ENCODE measurements around the gene CHPT1.

The CHPT1 gene

GRCh38 chr12:101746196-101746595 lies 48.8 kb downstream of the CHPT1 start:
- H3K27me3 ChIP-seq (ENCODE audit: insufficient read depth, low read length, poor library complexity, severe bottlenecking) = no peaks in the 10 kb centered on the region
- H3K36me3 ChIP-seq (ENCODE audit: insufficient read depth, low read length) = peaks cover 74% of the 10 kb centered on the region; the same call in 1 of the 2 replicates
- no peak overlapping the region for H3K4me3 ChIP-seq (ENCODE audit: low read length, poor library complexity, severe bottlenecking)
- no peak overlapping the region for H3K4me2 ChIP-seq (ENCODE audit: low read depth, low read length, poor library complexity, severe bottlenecking)
- H3F3A ChIP-seq (ENCODE audit: low read depth) = no peaks in the 10 kb centered on the region
- no peak overlapping the region for H3K9ac ChIP-seq (ENCODE audit: low read depth, low read length, poor library complexity, severe bottlenecking)
- no peak for TF ChIP-seq CTCF (conservative IDR thresholded peaks at IDR 0.05; ENCODE audit: low read length)
- TF ChIP-seq EZH2phosphoT487 (IDR thresholded peaks at IDR 0.05; ENCODE audit: borderline replicate concordance) = no peak
- no peaks in the 10 kb centered on the region for H3K79me2 ChIP-seq (ENCODE audit: insufficient read depth, low read length)
- no peaks in the 10 kb centered on the region for H3K9me3 ChIP-seq (ENCODE audit: insufficient read depth, low read depth, low read length)
- H2AFZ ChIP-seq (ENCODE audit: low read length) = no peak overlapping the region
- H3K9me2 ChIP-seq (replicated peaks; ENCODE audit: low read depth, low read length) = no peaks in the 10 kb centered on the region
- no peaks in the 10 kb centered on the region for H4K20me1 ChIP-seq (ENCODE audit: insufficient read depth, low read length, poor library complexity, severe bottlenecking)
- peaks cover 12% of the 10 kb centered on the region for H3K4me1 ChIP-seq (ENCODE audit: insufficient read depth, low read length, poor library complexity, severe bottlenecking)

- Histone ChIP-seq H4K20me1 (ENCODE audit: insufficient read depth, low read length, poor library complexity, severe bottlenecking) (no peaks in the 10 kb centered on the region), H3K36me3 (ENCODE audit: insufficient read depth, low read length) (peaks cover 78% of the 10 kb centered on the region; the same call in 1 of the 2 replicates), H3K4me2 (ENCODE audit: low read depth, low read length, poor library complexity, severe bottlenecking) (no peak overlapping the region), H3K9me2 (replicated peaks; ENCODE audit: low read depth, low read length) (no peaks in the 10 kb centered on the region), H3K4me1 (ENCODE audit: insufficient read depth, low read length, poor library complexity, severe bottlenecking) (peaks cover 12% of the 10 kb centered on the region), H3K79me2 (ENCODE audit: insufficient read depth, low read length) (no peaks in the 10 kb centered on the region), H3K4me3 (ENCODE audit: low read length, poor library complexity, severe bottlenecking) (no peak overlapping the region), H3F3A (ENCODE audit: low read depth) (no peaks in the 10 kb centered on the region), H3K27me3 (ENCODE audit: insufficient read depth, low read length, poor library complexity, severe bottlenecking) (no peaks in the 10 kb centered on the region), H3K9ac (ENCODE audit: low read depth, low read length, poor library complexity, severe bottlenecking) (no peak overlapping the region), H3K9me3 (ENCODE audit: insufficient read depth, low read depth, low read length) (no peaks in the 10 kb centered on the region), H2AFZ (ENCODE audit: low read length) (no peak overlapping the region)
- TF ChIP-seq CTCF (conservative IDR thresholded peaks at IDR 0.05; ENCODE audit: low read length) (no peak), EZH2phosphoT487 (IDR thresholded peaks at IDR 0.05; ENCODE audit: borderline replicate concordance) (no peak)
Observed at GRCh38 chr12:101746661-101747060, 49.2 kb downstream of the CHPT1 start.

GRCh38 chr12:101747697-101748096 lies 50.3 kb downstream of the CHPT1 start:
- Histone ChIP-seq H3K4me2 (ENCODE audit: low read depth, low read length, poor library complexity, severe bottlenecking) (no peak overlapping the region), H3K9ac (ENCODE audit: low read depth, low read length, poor library complexity, severe bottlenecking) (no peak overlapping the region), H3F3A (ENCODE audit: low read depth) (no peaks in the 10 kb centered on the region), H3K9me2 (replicated peaks; ENCODE audit: low read depth, low read length) (no peaks in the 10 kb centered on the region), H3K79me2 (ENCODE audit: insufficient read depth, low read length) (no peaks in the 10 kb centered on the region), H3K36me3 (ENCODE audit: insufficient read depth, low read length) (peaks cover 86% of the 10 kb centered on the region; the same call in 1 of the 2 replicates), H3K4me3 (ENCODE audit: low read length, poor library complexity, severe bottlenecking) (no peak overlapping the region), H3K4me1 (ENCODE audit: insufficient read depth, low read length, poor library complexity, severe bottlenecking) (peaks cover 12% of the 10 kb centered on the region), H3K9me3 (ENCODE audit: insufficient read depth, low read depth, low read length) (no peaks in the 10 kb centered on the region), H4K20me1 (ENCODE audit: insufficient read depth, low read length, poor library complexity, severe bottlenecking) (no peaks in the 10 kb centered on the region), H3K27me3 (ENCODE audit: insufficient read depth, low read length, poor library complexity, severe bottlenecking) (no peaks in the 10 kb centered on the region), H2AFZ (ENCODE audit: low read length) (no peak overlapping the region)
- TF ChIP-seq CTCF (conservative IDR thresholded peaks at IDR 0.05; ENCODE audit: low read length) (no peak), EZH2phosphoT487 (IDR thresholded peaks at IDR 0.05; ENCODE audit: borderline replicate concordance) (no peak)
